CD1c-positive myeloid dendritic cell (primary cell): ENCODE data around the gene RASL10B.

Experiments used
- DNase-seq: peaks from one replicate; pipeline ENCODE4 v3.0.0-alpha.2; 2016; ENCODE audit errors: extremely low spot score

Gene RASL10B

GRCh38 chr17:35717475-35717874 is 14.0 kb upstream of the RASL10B start:
- no peak for DNase-seq

DNA sequence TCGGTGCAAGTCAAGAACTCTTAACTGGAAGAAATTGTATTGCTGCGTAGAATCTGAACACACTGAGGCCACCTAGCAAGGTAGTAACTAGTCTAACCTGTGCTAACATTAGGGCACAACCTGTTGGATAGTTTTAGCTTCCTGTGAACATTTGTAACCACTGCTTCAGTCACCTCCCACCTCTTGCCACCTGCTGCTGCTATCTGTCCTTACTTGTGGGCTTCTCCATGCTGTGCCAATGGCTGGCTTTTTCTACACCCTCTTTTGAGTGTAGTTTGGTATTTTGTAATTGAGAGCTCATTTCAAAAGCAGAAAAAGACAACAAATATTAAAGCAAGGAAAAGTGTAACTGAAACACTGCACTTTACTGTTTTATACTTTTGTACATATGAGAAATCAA is 7.7 kb upstream of the RASL10B start:
- no peak for DNase-seq

DNA sequence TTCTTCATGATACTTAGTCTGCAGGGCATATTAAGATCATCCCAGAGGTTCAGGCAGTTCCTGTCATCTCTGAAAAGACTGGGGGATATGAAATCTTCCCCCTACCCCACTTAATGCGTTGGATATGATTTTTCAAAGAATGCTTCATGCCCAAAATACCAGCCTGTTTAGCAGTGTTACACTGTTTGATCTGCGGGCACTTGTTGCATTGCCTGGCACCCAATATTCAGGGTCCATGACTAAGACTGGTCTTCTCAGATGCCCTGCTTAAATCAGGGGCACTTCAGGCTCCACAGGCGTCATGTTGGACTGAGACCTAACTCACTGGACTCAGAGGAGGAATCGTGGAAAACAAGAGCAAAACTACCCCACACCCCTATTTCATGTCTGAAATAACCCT is 6.4 kb upstream of the RASL10B start:
- DNase-seq, result no peak

DNA sequence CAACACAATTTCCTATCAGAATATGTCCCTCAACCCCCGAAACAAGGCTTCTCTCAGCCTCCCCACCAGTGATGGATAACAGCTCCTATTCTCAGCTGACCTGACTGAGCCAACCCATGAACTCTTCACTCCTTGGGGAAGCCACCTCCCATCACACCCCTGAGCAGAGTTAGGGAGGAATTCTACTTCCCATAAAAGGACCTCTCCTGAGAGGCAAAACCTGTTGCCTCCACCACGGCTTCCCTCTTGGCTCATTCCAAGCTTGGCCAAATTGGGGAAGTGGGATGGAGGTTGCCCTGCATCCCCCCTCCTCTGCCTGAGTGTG is 5.7 kb upstream of the RASL10B start:
- DNase-seq, result no peak

DNA sequence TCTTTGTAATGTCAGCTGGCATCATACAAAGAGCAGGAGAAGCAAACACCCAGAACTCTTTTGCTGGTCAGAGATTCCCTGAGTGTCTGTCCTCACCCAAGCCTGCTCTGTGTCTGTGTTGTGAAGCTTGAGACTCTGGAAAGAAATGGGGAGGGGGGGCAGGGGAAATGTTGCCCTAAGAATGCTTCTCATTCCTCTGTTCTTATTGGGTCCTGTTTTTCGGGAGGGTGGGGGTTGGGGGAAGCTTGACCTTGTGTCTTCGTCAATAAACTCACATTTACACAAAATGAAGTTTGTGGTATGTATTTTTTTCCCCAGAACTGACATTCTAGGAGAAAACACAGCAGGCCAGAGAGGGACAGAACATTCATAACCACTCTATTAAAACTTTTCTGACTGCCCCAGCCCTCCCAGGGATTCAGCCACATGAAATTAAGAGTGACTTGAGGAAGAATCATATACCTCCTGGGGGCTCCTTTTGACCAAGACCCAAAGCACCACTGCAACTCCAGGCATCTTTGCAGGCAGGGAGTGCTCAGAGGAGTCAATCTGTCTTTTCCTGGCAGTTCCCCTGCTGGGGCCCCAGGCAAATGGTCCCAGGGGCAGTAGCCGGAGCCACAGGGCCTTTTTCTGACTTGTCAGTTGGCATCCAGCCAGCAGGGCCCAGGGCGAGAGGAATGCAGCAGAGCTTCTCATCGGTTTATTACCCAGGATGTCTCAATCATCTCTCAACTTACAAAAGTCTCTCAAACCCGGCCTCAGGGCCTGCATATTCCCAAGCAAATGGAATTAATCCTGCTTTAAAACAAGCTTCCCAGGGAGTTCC is 5.1 kb upstream of the RASL10B start:
- no peak for DNase-seq

GRCh38 chr17:35726953-35727460 is 4.4 kb upstream of the RASL10B start:
- DNase-seq, result no peak

DNA sequence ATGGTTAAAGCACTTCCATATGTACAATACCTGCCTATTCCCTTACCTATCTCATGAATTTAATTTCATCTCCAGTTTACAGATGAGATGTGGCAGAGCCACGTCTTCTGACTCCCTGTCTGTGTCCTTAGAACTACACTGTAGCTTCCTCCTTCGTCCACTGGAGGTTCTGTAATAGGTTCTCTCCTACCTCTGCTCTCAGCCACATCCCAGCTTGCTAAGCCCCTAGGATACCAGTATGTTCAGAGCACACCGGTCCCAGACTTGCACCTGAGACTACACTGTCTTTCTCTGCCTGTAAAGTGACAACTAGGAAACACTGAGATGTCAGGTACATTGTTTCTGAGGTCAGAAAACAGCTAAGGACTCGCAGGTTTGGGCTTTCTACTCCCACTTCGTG is 3.8 kb upstream of the RASL10B start:
- no peak for DNase-seq

DNA sequence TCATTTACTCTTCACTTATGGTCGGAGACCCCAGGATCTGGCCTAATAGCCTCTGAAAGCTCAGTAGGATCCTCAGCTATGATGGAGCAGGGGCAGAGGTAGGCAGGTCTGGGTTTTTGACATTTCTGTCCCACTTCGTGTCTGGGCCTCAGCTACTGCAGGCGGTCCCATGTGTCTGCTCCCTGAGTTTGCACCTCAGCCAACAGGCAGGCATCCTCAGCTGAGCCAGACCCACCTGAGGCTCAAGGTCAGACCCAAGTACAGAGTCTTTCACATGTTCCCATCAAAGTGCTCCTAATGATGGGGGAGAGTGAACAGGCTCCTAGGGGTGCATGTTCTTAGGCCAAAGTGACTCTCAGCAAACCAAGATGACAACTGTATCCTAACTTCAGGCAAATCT is 2.9 kb upstream of the RASL10B start:
- DNase-seq, result no peak

DNA sequence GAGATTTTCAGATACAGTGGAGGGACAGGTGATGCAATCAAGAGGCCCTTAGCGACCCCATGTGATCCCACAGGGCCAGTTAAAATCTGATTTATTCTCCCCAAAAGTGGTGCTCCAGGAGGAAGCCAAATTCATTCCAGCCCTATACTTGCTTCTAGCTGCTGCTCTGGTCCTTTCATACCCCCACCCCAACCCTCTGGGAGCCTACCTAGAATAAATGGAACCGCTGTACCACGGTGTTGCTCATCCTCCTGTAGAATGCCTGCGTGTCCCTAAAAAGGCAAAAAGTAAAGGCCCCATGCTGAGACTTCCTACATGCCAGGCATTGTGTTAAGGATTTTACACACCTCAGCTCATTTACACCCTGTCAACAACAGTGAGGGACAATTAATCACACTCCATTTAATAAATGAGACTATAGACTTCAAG is 2.0 kb upstream of the RASL10B start:
- DNase-seq, result no peak

GRCh38 chr17:35730400-35731005 is 936 bp upstream of the RASL10B start:
- no peak for DNase-seq

DNA sequence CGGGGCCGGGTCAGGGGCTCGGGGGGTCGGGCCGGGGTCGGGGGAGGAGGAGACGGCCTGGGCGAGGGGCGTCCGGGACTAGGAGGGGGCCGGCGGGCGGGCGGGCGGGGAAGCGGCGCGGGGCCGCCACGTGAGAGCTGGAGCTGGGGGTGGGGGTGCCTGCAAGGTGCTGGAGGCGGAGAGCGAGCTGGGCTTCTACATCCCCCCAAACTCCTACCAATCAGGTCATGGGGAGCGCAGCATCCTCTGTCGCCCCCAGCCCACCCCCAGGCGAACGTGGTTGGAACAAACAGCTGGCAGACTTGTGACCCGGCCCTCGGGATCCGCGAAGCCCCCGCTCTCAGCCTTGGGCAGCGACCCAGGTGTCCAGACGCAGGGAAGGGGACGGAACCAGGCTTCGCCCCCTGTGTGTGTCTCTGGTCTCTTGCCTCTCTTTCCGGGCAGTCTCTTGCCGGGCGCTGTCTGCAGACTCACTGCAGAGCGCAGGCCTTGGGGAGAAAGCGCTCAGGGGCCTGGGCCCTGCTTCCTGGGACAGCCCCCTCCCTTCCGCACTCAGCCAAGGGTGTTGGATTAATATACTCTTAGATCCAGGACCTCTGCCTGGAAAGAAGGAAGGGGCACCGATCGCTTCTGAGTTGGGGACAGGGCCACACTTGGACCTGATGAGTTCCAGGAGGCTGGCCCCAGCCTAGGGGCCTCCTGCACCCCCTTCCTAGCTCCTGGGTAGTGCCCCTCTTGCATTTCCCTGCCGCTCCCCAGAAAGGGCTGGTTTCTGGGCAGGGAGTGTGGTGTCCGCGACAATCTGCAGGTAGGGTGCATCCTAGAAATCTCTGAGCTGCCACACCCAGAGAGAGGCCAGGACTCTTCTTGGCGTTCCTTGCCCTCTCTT is 722 bp downstream of the RASL10B start:
- no peak for DNase-seq

- no peak for DNase-seq
Measured at GRCh38 chr17:35732806-35733136, 1.3 kb downstream of the RASL10B start.

GRCh38 chr17:35733366-35733765 is 1.9 kb downstream of the RASL10B start:
- DNase-seq, result no peak

DNA sequence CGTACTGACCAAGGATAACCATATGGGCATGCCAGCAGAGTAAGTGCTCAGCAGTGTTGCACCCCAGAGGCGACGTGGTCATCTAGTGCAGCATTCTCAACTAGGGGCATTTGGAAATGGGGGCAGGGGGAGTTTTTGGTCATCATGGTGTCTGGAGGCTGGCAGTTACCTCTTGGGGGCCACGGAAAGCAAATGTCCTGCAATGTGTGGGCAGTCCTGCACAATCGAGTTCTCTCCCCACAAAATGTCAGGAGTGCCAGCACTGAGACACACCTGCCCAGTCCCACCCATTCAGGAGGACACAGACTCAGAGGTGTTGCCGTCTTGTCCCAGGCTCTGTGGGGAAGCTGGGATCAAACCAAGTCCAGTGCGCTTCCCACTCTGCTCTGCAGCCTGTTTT is 3.0 kb downstream of the RASL10B start:
- DNase-seq, result no peak

GRCh38 chr17:35735036-35735805 is 3.8 kb downstream of the RASL10B start:
- DNase-seq, result no peak

- no peak for DNase-seq
Measured at GRCh38 chr17:35736236-35736635, 4.8 kb downstream of the RASL10B start.

GRCh38 chr17:35738519-35739133 is 7.2 kb downstream of the RASL10B start:
- DNase-seq, result no peak

DNA sequence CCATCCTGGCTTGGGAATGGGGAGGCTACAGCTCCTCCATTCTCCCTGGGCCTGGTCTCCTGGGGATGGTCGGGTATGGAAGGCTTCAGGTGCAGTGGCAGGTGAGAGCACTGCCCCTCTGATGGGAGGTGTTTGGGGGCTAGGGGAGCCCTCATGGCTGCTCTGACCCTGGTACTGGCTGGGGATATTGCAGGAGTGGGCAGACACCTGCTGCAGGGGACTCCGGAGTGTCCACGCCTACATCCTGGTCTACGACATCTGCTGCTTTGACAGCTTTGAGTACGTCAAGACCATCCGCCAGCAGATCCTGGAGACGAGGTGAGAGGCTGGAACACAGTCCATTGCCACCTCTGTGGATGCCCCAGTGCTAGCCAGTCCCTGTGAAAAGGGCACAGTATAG is 8.8 kb downstream of the RASL10B start:
- DNase-seq, result no peak

DNA sequence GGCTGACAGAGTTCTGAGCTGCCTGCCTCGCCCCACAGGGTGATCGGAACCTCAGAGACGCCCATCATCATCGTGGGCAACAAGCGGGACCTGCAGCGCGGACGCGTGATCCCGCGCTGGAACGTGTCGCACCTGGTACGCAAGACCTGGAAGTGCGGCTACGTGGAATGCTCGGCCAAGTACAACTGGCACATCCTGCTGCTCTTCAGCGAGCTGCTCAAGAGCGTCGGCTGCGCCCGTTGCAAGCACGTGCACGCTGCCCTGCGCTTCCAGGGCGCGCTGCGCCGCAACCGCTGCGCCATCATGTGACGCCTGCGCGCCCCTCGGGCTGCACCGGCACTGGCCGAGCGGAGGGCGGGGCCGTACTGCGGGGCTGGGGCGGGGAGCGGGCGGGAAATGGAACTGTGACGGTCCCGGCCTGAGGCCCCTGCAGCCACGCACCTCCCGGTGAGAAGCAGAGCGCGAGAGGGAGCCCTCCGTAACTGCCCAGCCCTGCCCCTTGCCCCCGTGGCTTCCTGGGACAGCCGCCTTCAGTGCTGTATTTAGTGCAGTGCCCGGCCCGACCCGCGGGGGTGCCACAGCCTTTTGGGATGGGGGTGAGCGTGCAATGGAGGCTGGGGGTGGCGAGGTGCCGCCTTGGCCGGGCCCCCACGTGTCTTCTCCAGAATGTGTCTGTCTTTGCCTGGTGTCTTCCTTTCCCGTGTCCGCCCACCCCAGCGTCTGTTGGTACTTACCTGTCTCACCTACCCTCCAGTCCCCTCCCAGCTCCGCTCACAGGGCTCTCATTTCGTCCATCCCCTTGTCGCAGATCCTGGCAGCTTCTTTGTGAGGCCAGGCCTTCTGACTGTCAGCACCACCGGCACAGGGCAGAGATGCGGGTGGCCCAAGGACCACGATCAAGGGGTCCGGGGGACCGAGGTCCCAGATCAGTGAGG is 9.8 kb downstream of the RASL10B start:
- DNase-seq, result peak; percentile 6

- DNase-seq, result no peak
Measured at GRCh38 chr17:35742496-35742895, 11.1 kb downstream of the RASL10B start.
